MM.1S (cell line): ENCODE data around the gene CNBP.
"Not testable (repeated sequence)": the region's sequence is repeated elsewhere in the genome, so short reads cannot be mapped to it uniquely, and the experiment has no call there.

ENCODE experiments used
- DNase-seq: peaks from one replicate; pipeline ENCODE4 v3.0.0-alpha.2; 2015
- H2AFZ ChIP-seq: fragments of 300-600 bp; sonication (generic); 2 replicates; pipeline ENCODE4 v1.6.0; 2016; ENCODE audit warnings: antibody characterized with exemption, low read length
- H3F3A ChIP-seq: fragments of 300-600 bp; sonication (generic); 2 replicates; pipeline ENCODE4 v1.6.1; 2016; ENCODE audit warnings: mild to moderate bottlenecking, antibody characterized with exemption, low read length, moderate library complexity, mixed read lengths; ENCODE audit not compliant: insufficient read depth
- H3K27ac ChIP-seq: fragments of 300-600 bp; sonication (generic); 2 replicates; pipeline ENCODE4 v1.5.1; 2016; ENCODE audit warnings: mild to moderate bottlenecking, low read length
- H3K27me3 ChIP-seq: fragments of 300-600 bp; sonication (generic); replicated peaks from 2 replicates; pipeline ENCODE4 v1.6.0; 2016; ENCODE audit warnings: low read length; ENCODE audit not compliant: insufficient read depth
- H3K36me3 ChIP-seq: fragments of 300-600 bp; sonication (generic); replicated peaks from 2 replicates; pipeline ENCODE4 v1.6.1; 2016; ENCODE audit warnings: mild to moderate bottlenecking, low read length, mixed read lengths; ENCODE audit not compliant: insufficient read depth
- H3K4me1 ChIP-seq: fragments of 300-600 bp; sonication (generic); 2 replicates; pipeline ENCODE4 v1.6.1; 2016; ENCODE audit warnings: low read length, mixed read lengths
- H3K4me2 ChIP-seq: fragments of 300-600 bp; sonication (generic); 2 replicates; pipeline ENCODE4 v1.6.0; 2016; ENCODE audit warnings: low read depth, low read length
- H3K4me3 ChIP-seq: fragments of 300-600 bp; sonication (generic); 2 replicates; pipeline ENCODE4 v1.5.1; 2016; ENCODE audit warnings: low read length, mixed read lengths
- H3K79me2 ChIP-seq: fragments of 300-600 bp; sonication (generic); 2 replicates; pipeline ENCODE4 v1.6.1; 2016; ENCODE audit warnings: mixed run types, low read length, mixed read lengths
- H3K9ac ChIP-seq: fragments of 300-600 bp; sonication (generic); 2 replicates; pipeline ENCODE4 v1.6.1; 2016; ENCODE audit warnings: low read length, mixed read lengths
- H3K9me2 ChIP-seq: fragments of 300-600 bp; sonication (generic); replicated peaks from 2 replicates; pipeline ENCODE4 v1.6.1; 2016; ENCODE audit warnings: mild to moderate bottlenecking, low read length, mixed read lengths; ENCODE audit not compliant: insufficient read depth
- H3K9me3 ChIP-seq: fragments of 300-600 bp; sonication (generic); replicated peaks from 2 replicates; pipeline ENCODE4 v1.6.1; 2016; ENCODE audit warnings: mild to moderate bottlenecking, low read length, mixed read lengths; ENCODE audit not compliant: insufficient read depth
- H4K20me1 ChIP-seq: fragments of 300-600 bp; sonication (generic); 2 replicates; pipeline ENCODE4 v1.6.1; 2016; ENCODE audit warnings: mild to moderate bottlenecking, low read length, moderate library complexity, mixed read lengths; ENCODE audit not compliant: insufficient read depth
- CTCF ChIP-seq: fragments of 300-600 bp; sonication (generic); IDR thresholded peaks from 2 replicates; pipeline ENCODE4 v1.5.1; 2016; ENCODE audit warnings: antibody characterized with exemption, low read length, mixed read lengths
- EZH2 ChIP-seq: fragments of 300-600 bp; sonication (generic); optimal IDR thresholded peaks from 2 replicates; pipeline ENCODE3; 2017; ENCODE audit warnings: low read depth, mild to moderate bottlenecking, antibody characterized with exemption, low read length, mixed read lengths
- EZH2phosphoT487 ChIP-seq: fragments of 300-600 bp; sonication (generic); IDR thresholded peaks from 2 replicates; pipeline ENCODE4 v1.6.1; 2018; ENCODE audit warnings: antibody characterized with exemption, low read length

Gene CNBP

GRCh38 chr3:129228891-129229585 is 45.3 kb upstream of the CNBP start:
- H3K4me2 ChIP-seq = no peak overlapping the region
- no peaks in the 10 kb centered on the region for H3K9me2 ChIP-seq
- H4K20me1 ChIP-seq = no peaks in the 10 kb centered on the region
- no peak for DNase-seq
- H3K27ac ChIP-seq = no peak overlapping the region
- H3K79me2 ChIP-seq = no peaks in the 10 kb centered on the region
- H3F3A ChIP-seq = peaks cover 6% of the 10 kb centered on the region
- no peaks in the 10 kb centered on the region for H3K36me3 ChIP-seq
- H2AFZ ChIP-seq = no peak overlapping the region
- TF ChIP-seq EZH2 (no peak), CTCF (no peak), EZH2phosphoT487 (no peak)
- H3K4me3 ChIP-seq = no peak overlapping the region
- no peak overlapping the region for H3K9ac ChIP-seq
- peaks cover 12% of the 10 kb centered on the region for H3K4me1 ChIP-seq
- no peaks in the 10 kb centered on the region for H3K27me3 ChIP-seq
- no peaks in the 10 kb centered on the region for H3K9me3 ChIP-seq

- no peak for DNase-seq
Measured at GRCh38 chr3:129226374-129226773, 42.7 kb upstream of the CNBP start.

GRCh38 chr3:129224984-129225393 is 41.3 kb upstream of the CNBP start:
- H3K27ac ChIP-seq = no peak overlapping the region
- no peaks in the 10 kb centered on the region for H4K20me1 ChIP-seq
- no peak overlapping the region; the same call in 1 of the 2 replicates for H3K9ac ChIP-seq
- H3K4me2 ChIP-seq = peak overlapping the region; percentile 46; the same call in 1 of the 2 replicates
- DNase-seq = no peak
- H3K27me3 ChIP-seq = no peaks in the 10 kb centered on the region
- no peaks in the 10 kb centered on the region for H3K79me2 ChIP-seq
- no peaks in the 10 kb centered on the region for H3K9me2 ChIP-seq
- no peaks in the 10 kb centered on the region for H3F3A ChIP-seq
- H3K36me3 ChIP-seq = no peaks in the 10 kb centered on the region
- H3K4me3 ChIP-seq = no peak overlapping the region
- H3K4me1 ChIP-seq = peaks cover 5% of the 10 kb centered on the region
- H3K9me3 ChIP-seq = no peaks in the 10 kb centered on the region
- no peak for TF ChIP-seq EZH2
- TF ChIP-seq EZH2phosphoT487 = no peak
- H2AFZ ChIP-seq = peak overlapping the region; percentile 72

More at GRCh38 chr3:129226374-129226773, 42.7 kb upstream of the CNBP start:
- no peak overlapping the region for H3K4me2 ChIP-seq
- H3K27ac ChIP-seq = no peak overlapping the region
- no peak for TF ChIP-seq EZH2phosphoT487
- TF ChIP-seq CTCF = no peak
- no peak for TF ChIP-seq EZH2
- H3K4me3 ChIP-seq = no peak overlapping the region
- H3K79me2 ChIP-seq = no peaks in the 10 kb centered on the region
- peaks cover 5% of the 10 kb centered on the region for H3K4me1 ChIP-seq
- H3K9me2 ChIP-seq = no peaks in the 10 kb centered on the region
- H3K27me3 ChIP-seq = no peaks in the 10 kb centered on the region
- H3K9me3 ChIP-seq = no peaks in the 10 kb centered on the region
- H4K20me1 ChIP-seq = no peaks in the 10 kb centered on the region
- H3K36me3 ChIP-seq = no peaks in the 10 kb centered on the region
- no peaks in the 10 kb centered on the region for H3F3A ChIP-seq
- no peak overlapping the region for H2AFZ ChIP-seq
- H3K9ac ChIP-seq = no peak overlapping the region

GRCh38 chr3:129224387-129224786 is 40.7 kb upstream of the CNBP start:
- not testable (repeated sequence) for H3K4me2 ChIP-seq

More at GRCh38 chr3:129224387-129224786, 40.7 kb upstream of the CNBP start:
- H3F3A ChIP-seq, H3K79me2 ChIP-seq, H3K27ac ChIP-seq, H4K20me1 ChIP-seq, H3K4me1 ChIP-seq, H3K9me2 ChIP-seq, H3K36me3 ChIP-seq, H3K4me3 ChIP-seq, H3K27me3 ChIP-seq, H3K9ac ChIP-seq, DNase-seq, H3K9me3 ChIP-seq, H2AFZ ChIP-seq: not testable (repeated sequence)
